Adrenal gland (tissue), 5 donors: ENCODE measurements around the gene SIRPA.

Experiments used
- POLR2A ChIP-seq, 2 donors: fragments of 450-650 bp; IDR thresholded peaks; one replicate each; pipeline ENCODE4 v1.6.1; 2017; ENCODE audit warnings: antibody characterized with exemption in 2 of 2, mild to moderate bottlenecking in 2 of 2, moderate library complexity in 1 of 2
- TF ChIP-seq, protein P1 (sequence below), 6 experiments: fragments of 450-650 bp in 4 of 6; fragments of 200-600 bp in 2 of 6; sonication (generic) in 1 of 6; IDR thresholded peaks; 1 replicate in 5 of 6; 2 replicates in 1 of 6; pipeline versions ENCODE4 v1.5.1 to v1.8.0; 2016 to 2021; ENCODE audit warnings: antibody characterized with exemption in 6 of 6, mild to moderate bottlenecking in 2 of 6, moderate library complexity in 1 of 6
- donor health status: DM: no; HTN: no; CAD: no.

DNA sequence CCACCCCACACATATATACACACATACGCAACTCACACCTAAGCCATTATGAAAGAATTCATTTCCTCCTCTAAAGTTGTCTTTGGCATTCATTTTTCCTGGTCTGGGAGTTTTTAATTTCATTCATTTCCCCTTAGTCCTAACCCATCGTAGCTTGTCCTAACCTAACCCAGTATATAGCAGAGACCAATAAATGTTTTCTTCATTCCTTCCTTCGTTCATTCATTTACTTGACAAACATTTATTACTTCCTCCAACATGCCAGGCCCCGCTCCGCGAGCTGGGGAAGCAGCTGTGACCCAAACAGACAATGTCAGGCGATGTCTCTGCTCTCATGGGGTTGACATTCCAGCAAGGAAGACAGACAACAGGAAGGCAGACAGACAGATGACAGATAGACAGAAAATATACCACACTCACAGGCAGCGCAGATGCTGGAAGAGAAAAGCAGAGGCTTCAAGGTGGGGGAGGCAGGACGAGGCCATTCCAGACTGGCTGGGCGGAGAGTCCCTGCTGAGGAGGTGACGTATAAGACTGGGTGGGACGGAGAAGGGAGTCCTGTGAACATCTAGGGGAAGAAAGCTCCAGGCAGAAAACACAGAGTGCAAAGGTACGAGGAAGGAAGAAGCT lies 33.7 kb upstream of the SIRPA start:
- TF ChIP-seq, protein P1, sequence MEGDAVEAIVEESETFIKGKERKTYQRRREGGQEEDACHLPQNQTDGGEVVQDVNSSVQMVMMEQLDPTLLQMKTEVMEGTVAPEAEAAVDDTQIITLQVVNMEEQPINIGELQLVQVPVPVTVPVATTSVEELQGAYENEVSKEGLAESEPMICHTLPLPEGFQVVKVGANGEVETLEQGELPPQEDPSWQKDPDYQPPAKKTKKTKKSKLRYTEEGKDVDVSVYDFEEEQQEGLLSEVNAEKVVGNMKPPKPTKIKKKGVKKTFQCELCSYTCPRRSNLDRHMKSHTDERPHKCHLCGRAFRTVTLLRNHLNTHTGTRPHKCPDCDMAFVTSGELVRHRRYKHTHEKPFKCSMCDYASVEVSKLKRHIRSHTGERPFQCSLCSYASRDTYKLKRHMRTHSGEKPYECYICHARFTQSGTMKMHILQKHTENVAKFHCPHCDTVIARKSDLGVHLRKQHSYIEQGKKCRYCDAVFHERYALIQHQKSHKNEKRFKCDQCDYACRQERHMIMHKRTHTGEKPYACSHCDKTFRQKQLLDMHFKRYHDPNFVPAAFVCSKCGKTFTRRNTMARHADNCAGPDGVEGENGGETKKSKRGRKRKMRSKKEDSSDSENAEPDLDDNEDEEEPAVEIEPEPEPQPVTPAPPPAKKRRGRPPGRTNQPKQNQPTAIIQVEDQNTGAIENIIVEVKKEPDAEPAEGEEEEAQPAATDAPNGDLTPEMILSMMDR (IDR thresholded peaks at IDR 0.05): no peak
- TF ChIP-seq POLR2A (IDR thresholded peaks at IDR 0.05): no peak
